H1 (cell line): ENCODE measurements around the gene RSPO1. TPM values are rescaled to one million over a fixed set of nuclear protein-coding genes. Genes with fewer than 3 reads are reported as not detected.

Experiments used
- CTCF ChIA-PET: fragments of 300-600 bp; sonication (Branson Sonifier 250); formaldehyde crosslinking; loops from one replicate; lab custom pipeline; 2021; ENCODE audit not compliant: partially characterized antibody; lab: Charles Lee
- POLR2A ChIA-PET: fragments of 300-600 bp; sonication (Branson Sonifier 250); formaldehyde crosslinking; loops from one replicate; lab custom pipeline; 2021; ENCODE audit warnings: inconsistent platforms; ENCODE audit not compliant: partially characterized antibody; lab: Charles Lee
- DNase-seq, 2 experiments: peaks; one replicate each; pipeline versions ENCODE4 v3.0.0 to v3.0.0-alpha.2; 2010 to 2022; ENCODE audit warnings: low spot score in 2 of 2, low read depth in 1 of 2, mixed read lengths in 1 of 2
- FAIRE-seq: peaks from 2 replicates; lab custom pipeline; 2011; peaks lifted over from hg19 to GRCh38; lab: Jason Lieb, UNC
- H2AFZ ChIP-seq: 2 replicates; pipeline ENCODE4 v1.8.1; 2012; ENCODE audit warnings: low read length, inconsistent platforms
- H2AK5ac ChIP-seq: 2 replicates; pipeline ENCODE4 v1.6.1; 2013; ENCODE audit warnings: low read depth, low read length
- H2BK120ac ChIP-seq: replicated peaks from 2 replicates; pipeline ENCODE3; 2013; ENCODE audit warnings: low read depth, low read length, inconsistent platforms
- H2BK12ac ChIP-seq: 2 replicates; pipeline ENCODE4 v1.6.1; 2013; ENCODE audit warnings: low read depth, low read length
- H2BK15ac ChIP-seq: 2 replicates; pipeline ENCODE4 v1.6.1; 2013; ENCODE audit warnings: low read length
- H2BK20ac ChIP-seq: 2 replicates; pipeline ENCODE4 v1.6.1; 2013; ENCODE audit warnings: low read length
- H2BK5ac ChIP-seq: 2 replicates; pipeline ENCODE4 v1.6.1; 2013; ENCODE audit warnings: low read depth, low read length
- H3K14ac ChIP-seq: 2 replicates; pipeline ENCODE4 v1.6.1; 2013; ENCODE audit warnings: inconsistent platforms; ENCODE audit not compliant: insufficient read length
- H3K18ac ChIP-seq: 2 replicates; pipeline ENCODE4 v1.6.1; 2013; ENCODE audit warnings: low read length; ENCODE audit errors: extremely low read depth
- H3K23ac ChIP-seq: 2 replicates; pipeline ENCODE4 v1.6.1; 2013; ENCODE audit warnings: inconsistent platforms; ENCODE audit not compliant: insufficient read length
- H3K23me2 ChIP-seq: 2 replicates; pipeline ENCODE4 v1.6.1; 2013; ENCODE audit warnings: low read depth, low read length
- H3K27ac ChIP-seq: 2 replicates; pipeline ENCODE4 v1.6.1; 2011; ENCODE audit warnings: low read depth, low read length, inconsistent platforms
- H3K27me3 ChIP-seq, 4 experiments: replicated peaks in 1 of 4; 1 replicate in 1 of 4; 2 replicates in 3 of 4; pipeline versions ENCODE4 v1.6.1 to v1.8.1; 2011 to 2013; ENCODE audit warnings: low read length in 3 of 4, mild to moderate bottlenecking in 3 of 4, inconsistent platforms in 2 of 4, mixed read lengths in 2 of 4, moderate library complexity in 1 of 4; ENCODE audit not compliant: control insufficient read depth in 3 of 4, insufficient read depth in 3 of 4; ENCODE audit errors: extremely low read depth in 1 of 4
- H3K36me3 ChIP-seq, 4 experiments: 2 replicates each; pipeline versions ENCODE4 v1.6.1 to v1.8.1; 2011 to 2013; ENCODE audit warnings: mild to moderate bottlenecking in 4 of 4, low read length in 3 of 4, moderate library complexity in 2 of 4, control low read depth in 1 of 4, inconsistent platforms in 1 of 4; ENCODE audit not compliant: insufficient read depth in 4 of 4, control insufficient read depth in 2 of 4
- H3K4ac ChIP-seq: replicated peaks from 2 replicates; pipeline ENCODE3; 2013; ENCODE audit warnings: low read length, low read depth, mixed read lengths, inconsistent platforms; ENCODE audit not compliant: insufficient read length
- H3K4me1 ChIP-seq, 4 experiments: replicated peaks in 1 of 4; 1 replicate in 1 of 4; 2 replicates in 3 of 4; pipeline versions ENCODE4 v1.6.1 to v1.8.1; 2011 to 2013; ENCODE audit warnings: low read length in 3 of 4, inconsistent platforms in 2 of 4, mixed read lengths in 1 of 4; ENCODE audit not compliant: insufficient read depth in 4 of 4, control insufficient read depth in 3 of 4
- H3K4me2 ChIP-seq, 2 experiments: 2 replicates each; pipeline versions ENCODE4 v1.6.1 to v1.8.1; 2011 to 2013; ENCODE audit warnings: low read depth in 2 of 2, low read length in 2 of 2, control low read depth in 1 of 2, inconsistent platforms in 1 of 2, mild to moderate bottlenecking in 1 of 2; ENCODE audit not compliant: insufficient read depth in 1 of 2
- H3K4me3 ChIP-seq, 4 experiments: fragments of 200-600, 300-600 bp in 1 of 4; sonication (generic), shearing (Covaris generic), sonication (Bioruptor Twin) in 1 of 4; 2 replicates each; pipeline versions ENCODE4 v1.5.1 to v1.8.1; 2011 to 2016; ENCODE audit warnings: low read length in 4 of 4, low read depth in 3 of 4, control low read depth in 2 of 4, inconsistent platforms in 2 of 4, mild to moderate bottlenecking in 2 of 4, mixed read lengths in 1 of 4, moderate library complexity in 1 of 4; ENCODE audit not compliant: insufficient read depth in 2 of 4; ENCODE audit errors: extremely low read depth in 1 of 4
- H3K56ac ChIP-seq: replicated peaks from 2 replicates; pipeline ENCODE3; 2013; ENCODE audit warnings: low read depth, mild to moderate bottlenecking, mixed read lengths, low read length, inconsistent platforms; ENCODE audit not compliant: insufficient read length
- H3K79me1 ChIP-seq: 2 replicates; pipeline ENCODE4 v1.6.1; 2013; ENCODE audit warnings: low read depth, low read length, control low read depth
- H3K79me2 ChIP-seq, 2 experiments: 2 replicates each; pipeline versions ENCODE4 v1.6.1 to v1.8.1; 2012 to 2013; ENCODE audit warnings: low read length in 2 of 2, mild to moderate bottlenecking in 2 of 2, inconsistent platforms in 1 of 2; ENCODE audit not compliant: insufficient read depth in 2 of 2, control insufficient read depth in 1 of 2
- H3K9ac ChIP-seq, 4 experiments: replicated peaks in 1 of 4; 1 replicate in 1 of 4; 2 replicates in 3 of 4; pipeline versions ENCODE4 v1.6.1 to v1.8.1; 2011 to 2013; ENCODE audit warnings: low read depth in 3 of 4, low read length in 3 of 4, control low read depth in 2 of 4, mild to moderate bottlenecking in 2 of 4, moderate library complexity in 2 of 4, inconsistent platforms in 1 of 4; ENCODE audit errors: extremely low read depth in 1 of 4
- H3K9me3 ChIP-seq, 2 experiments: 2 replicates each; pipeline versions ENCODE4 v1.6.1 to v1.8.1; 2012 to 2013; ENCODE audit warnings: mild to moderate bottlenecking in 2 of 2, moderate library complexity in 2 of 2, control low read depth in 1 of 2, inconsistent platforms in 1 of 2, low read depth in 1 of 2, low read length in 1 of 2, mixed read lengths in 1 of 2; ENCODE audit not compliant: insufficient read depth in 2 of 2
- H4K20me1 ChIP-seq, 2 experiments: replicated peaks in 1 of 2; 2 replicates each; pipeline versions ENCODE3 to v1.8.1; 2011 to 2013; ENCODE audit warnings: inconsistent platforms in 2 of 2, low read length in 2 of 2, mild to moderate bottlenecking in 1 of 2; ENCODE audit not compliant: insufficient read depth in 2 of 2, control insufficient read depth in 1 of 2
- H4K5ac ChIP-seq: 2 replicates; pipeline ENCODE4 v1.6.1; 2013; ENCODE audit warnings: low read length, low read depth, mixed read lengths, inconsistent platforms; ENCODE audit not compliant: insufficient read length
- H4K8ac ChIP-seq: 2 replicates; pipeline ENCODE4 v1.8.0; 2013; ENCODE audit warnings: mild to moderate bottlenecking, moderate library complexity, low read length, inconsistent platforms; ENCODE audit not compliant: insufficient read depth; ENCODE audit errors: extremely low read depth
- H4K91ac ChIP-seq: replicated peaks from 2 replicates; pipeline ENCODE3; 2013; ENCODE audit warnings: low read length, mixed read lengths, inconsistent platforms; ENCODE audit not compliant: insufficient read length
- ASH2L ChIP-seq: fragments of 200-600, 300-600 bp; sonication (generic); IDR thresholded peaks from one replicate; pipeline ENCODE4 v1.7.1; 2017; ENCODE audit warnings: low read length
- EGR1 ChIP-seq: IDR thresholded peaks from 2 replicates; pipeline ENCODE4 v1.6.1; 2011; ENCODE audit warnings: low read depth, low read length, borderline replicate concordance
- KDM1A ChIP-seq: fragments of 200-600, 300-600 bp; sonication (generic); IDR thresholded peaks from 2 replicates; pipeline ENCODE4 v1.7.1; 2016; ENCODE audit warnings: mild to moderate bottlenecking, low read length, borderline replicate concordance
- KDM4A ChIP-seq: IDR thresholded peaks from one replicate; pipeline ENCODE4 v1.7.1; 2012; ENCODE audit warnings: low read depth, mild to moderate bottlenecking, moderate library complexity, low read length, inconsistent platforms; ENCODE audit not compliant: severe bottlenecking
- KDM5A ChIP-seq: fragments of 200-600 bp; IDR thresholded peaks from 2 replicates; pipeline ENCODE4 v1.7.1; 2012; ENCODE audit warnings: mild to moderate bottlenecking, low read length, inconsistent platforms, mixed read lengths
- MAFK ChIP-seq: IDR thresholded peaks from 2 replicates; pipeline ENCODE4 v1.6.1; 2012; ENCODE audit warnings: low read depth, mild to moderate bottlenecking, improper control_type of control experiment, low read length
- PHF8 ChIP-seq: fragments of 200-600 bp; sonication (generic); conservative IDR thresholded peaks from 2 replicates; pipeline ENCODE4 v1.7.1; 2012; ENCODE audit warnings: low read depth, mild to moderate bottlenecking, inconsistent platforms, low read length, moderate library complexity
- RXRA ChIP-seq: IDR thresholded peaks from 2 replicates; pipeline ENCODE4 v1.6.1; 2011; ENCODE audit warnings: low read depth, mild to moderate bottlenecking, low read length, moderate library complexity; ENCODE audit not compliant: insufficient read depth
- SIN3A ChIP-seq, 2 experiments: IDR thresholded peaks in 1 of 2; conservative IDR thresholded peaks in 1 of 2; 2 replicates each; pipeline ENCODE4 v1.6.1; 2011 to 2012; ENCODE audit warnings: low read length in 2 of 2, improper control_type of control experiment in 1 of 2, low read depth in 1 of 2, mild to moderate bottlenecking in 1 of 2
- SP4 ChIP-seq: IDR thresholded peaks from 2 replicates; pipeline ENCODE4 v1.6.1; 2012; ENCODE audit warnings: low read length, inconsistent platforms
- WGBS, 2 experiments: shearing (Covaris generic) in 1 of 2; methylation state at CpG; one replicate each; pipeline versions ENCODE4 v1.1.6 to v1.1.7; 2013 to 2015; ENCODE audit warnings: low lambda C conversion rate in 2 of 2, mixed read lengths in 2 of 2, inconsistent platforms in 1 of 2, low coverage in 1 of 2, missing lambda C conversion rate in 1 of 2; ENCODE audit not compliant: insufficient replicate concordance in 2 of 2, insufficient coverage in 1 of 2, insufficient read length in 1 of 2; ENCODE audit errors: extremely low coverage in 1 of 2, missing lambda C conversion rate in 1 of 2; 5-methylcytosine and 5-hydroxymethylcytosine counted together
- polyA plus RNA-seq, 7 experiments: library from polyadenylated mRNA; depleted of rRNA in 3 of 7; stranded (reverse) in 5 of 7; unstranded in 2 of 7; fragments of >200 nt in 5 of 7; fragments of 200-250 nt in 2 of 7; gene quantifications; 1 replicate in 5 of 7; 2 replicates in 1 of 7; 4 replicates in 1 of 7; pipeline versions ENCODE4 v1.2.1 to v1.2.3, GENCODE V29; 2011 to 2013; ENCODE audit warnings: missing spikeins in 2 of 7, mixed read lengths in 2 of 7
- total RNA-seq: library from RNA; stranded (reverse); fragmentation: NEBNext Ultra II Directional; extraction: Animal tissue kit (Norgen Biotek cat#: 25700); gene quantifications from 2 replicates; pipeline ENCODE4 v1.2.1, GENCODE V29; 2021
- TF ChIP-seq, protein P1 (sequence below), 3 experiments: IDR thresholded peaks; 1 replicate in 2 of 3; 2 replicates in 1 of 3; pipeline versions ENCODE4 v1.5.1 to v1.6.1; 2011; ENCODE audit warnings: low read length in 3 of 3, mild to moderate bottlenecking in 3 of 3, inconsistent platforms in 2 of 3, low read depth in 1 of 3, moderate library complexity in 1 of 3; ENCODE audit not compliant: insufficient read depth in 1 of 3; ENCODE audit errors: control extremely low read depth in 1 of 3

The RSPO1 gene
- total and polyA plus RNA-seq, 2 of the 8 experiments (the other 6 are each of a cell fraction or from before 2014, with no cell fraction given): 0.39 TPM; not detected in 1

DNA sequence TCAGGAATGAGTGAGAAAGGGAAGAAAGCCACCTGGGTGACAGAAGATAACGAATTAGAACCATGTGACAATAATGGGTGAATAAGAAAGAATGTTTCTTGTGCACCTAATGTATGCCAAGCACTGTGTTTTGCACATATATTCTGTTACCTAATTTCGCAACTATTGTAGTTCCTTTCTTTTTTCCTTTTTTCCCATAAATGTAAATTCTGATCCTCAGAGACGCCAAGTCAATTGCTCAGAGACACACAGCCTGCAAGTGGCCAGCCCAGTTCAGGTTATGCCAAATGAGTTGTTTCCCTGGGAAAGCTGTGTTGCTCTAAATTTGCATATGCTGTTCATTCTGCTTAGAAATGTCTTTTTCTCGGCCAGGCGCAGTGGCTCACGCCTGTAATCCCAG, 1.7 kb upstream of the RSPO1 start:
- FAIRE-seq (no peak), DNase-seq (no peak)
- Histone ChIP-seq H4K8ac (no peak overlapping the region), H3K27me3 (peaks cover 52 to 90% (median 77%) of the 10 kb centered on the region in 4 experiments), H3K56ac (no peak overlapping the region), H2BK12ac (no peak overlapping the region), H3K9ac (no peak overlapping the region), H3K23me2 (peaks cover 4% of the 10 kb centered on the region; the same call in 1 of the 2 replicates), H4K91ac (no peak overlapping the region), H3K4me1 (peaks cover 0 to 12% (median 6%) of the 10 kb centered on the region in 4 experiments; a peak in 6 of 7 replicates), H3K4me3 (no peak overlapping the region), H3K4ac (no peak overlapping the region), H3K36me3 (no peaks in the 10 kb centered on the region), H3K27ac (no peak overlapping the region), H4K20me1 (peaks cover 4% of the 10 kb centered on the region in 2 experiments), H3K4me2 (no peak overlapping the region), H2BK5ac (no peak overlapping the region), H3K23ac (no peak overlapping the region), H3K14ac (no peak overlapping the region), H2BK20ac (no peak overlapping the region), H2BK15ac (no peak overlapping the region), H2AK5ac (no peak overlapping the region), H3K79me1 (no peaks in the 10 kb centered on the region), H3K18ac (no peak overlapping the region), H4K5ac (no peak overlapping the region), H3K79me2 (no peaks in the 10 kb centered on the region), H3K9me3 (no peaks in the 10 kb centered on the region; a peak in 1 of 4 replicates), H2AFZ (no peak overlapping the region), H2BK120ac (no peak overlapping the region)
- ChIA-PET CTCF (interaction anchor here (1.8 to 2.1 kb wide), 2 partner anchors 14 to 25 kb away, joined by 3 to 5 read pairs; no protein-coding TSS in a partner anchor), POLR2A (no interaction called here)
- WGBS, 2 experiments: 70% methylated on average over 6 of the region's 6 CpGs; no CpG with 5 or more reads in 1 of the 2 experiments
- TF ChIP-seq KDM4A: no peak
- no peak for TF ChIP-seq KDM5A
- no peak for TF ChIP-seq ASH2L
- TF ChIP-seq MAFK: no peak
- no peak for TF ChIP-seq SP4
- TF ChIP-seq, protein P1, sequence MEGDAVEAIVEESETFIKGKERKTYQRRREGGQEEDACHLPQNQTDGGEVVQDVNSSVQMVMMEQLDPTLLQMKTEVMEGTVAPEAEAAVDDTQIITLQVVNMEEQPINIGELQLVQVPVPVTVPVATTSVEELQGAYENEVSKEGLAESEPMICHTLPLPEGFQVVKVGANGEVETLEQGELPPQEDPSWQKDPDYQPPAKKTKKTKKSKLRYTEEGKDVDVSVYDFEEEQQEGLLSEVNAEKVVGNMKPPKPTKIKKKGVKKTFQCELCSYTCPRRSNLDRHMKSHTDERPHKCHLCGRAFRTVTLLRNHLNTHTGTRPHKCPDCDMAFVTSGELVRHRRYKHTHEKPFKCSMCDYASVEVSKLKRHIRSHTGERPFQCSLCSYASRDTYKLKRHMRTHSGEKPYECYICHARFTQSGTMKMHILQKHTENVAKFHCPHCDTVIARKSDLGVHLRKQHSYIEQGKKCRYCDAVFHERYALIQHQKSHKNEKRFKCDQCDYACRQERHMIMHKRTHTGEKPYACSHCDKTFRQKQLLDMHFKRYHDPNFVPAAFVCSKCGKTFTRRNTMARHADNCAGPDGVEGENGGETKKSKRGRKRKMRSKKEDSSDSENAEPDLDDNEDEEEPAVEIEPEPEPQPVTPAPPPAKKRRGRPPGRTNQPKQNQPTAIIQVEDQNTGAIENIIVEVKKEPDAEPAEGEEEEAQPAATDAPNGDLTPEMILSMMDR (IDR thresholded peaks at IDR 0.05; ENCODE audit: control extremely low read depth in 1 of 3, insufficient read depth in 1 of 3, low read depth in 1 of 3, low read length in 3 of 3): no peak
- TF ChIP-seq KDM1A: no peak
- TF ChIP-seq PHF8: no peak
- TF ChIP-seq RXRA: no peak
- TF ChIP-seq SIN3A (conservative IDR thresholded peaks at IDR 0.05 in 1 of 2, IDR thresholded peaks at IDR 0.05 in 1 of 2; ENCODE audit: low read depth in 1 of 2, low read length in 2 of 2): no peak
- no peak for TF ChIP-seq EGR1
